ENCODE measurements around the gene TMEM231.
"Not testable (repeated sequence)": the region's sequence is repeated elsewhere in the genome, so short reads cannot be mapped to it uniquely, and the experiment has no call there.

The TMEM231 gene

DNA sequence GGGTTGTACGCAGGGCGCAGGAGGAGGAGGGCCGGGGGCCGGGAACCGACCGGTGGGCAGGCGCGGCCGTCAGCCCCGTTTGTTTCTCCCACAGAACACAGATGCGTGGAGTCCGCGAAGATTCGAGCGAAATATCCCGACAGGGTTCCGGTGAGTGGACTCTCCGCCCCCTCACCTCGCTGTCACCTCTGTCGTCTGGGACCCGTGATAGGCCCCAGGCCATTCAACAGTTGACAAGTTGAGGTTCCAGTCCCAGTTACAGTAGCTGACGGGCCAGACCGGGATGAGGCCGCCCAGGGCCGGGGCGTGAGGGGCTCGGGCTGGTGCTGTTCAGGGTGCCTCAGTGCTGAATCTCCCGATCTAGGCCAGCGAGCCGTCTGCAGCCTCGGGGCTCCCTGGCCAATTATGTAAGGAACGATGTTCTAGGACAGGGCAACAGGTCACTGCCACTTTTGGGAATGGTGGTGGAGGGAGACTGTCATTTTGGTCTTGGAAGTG, 10.8 kb upstream of the TMEM231 start:
- DNase-seq, result peak; percentile 26

DNA sequence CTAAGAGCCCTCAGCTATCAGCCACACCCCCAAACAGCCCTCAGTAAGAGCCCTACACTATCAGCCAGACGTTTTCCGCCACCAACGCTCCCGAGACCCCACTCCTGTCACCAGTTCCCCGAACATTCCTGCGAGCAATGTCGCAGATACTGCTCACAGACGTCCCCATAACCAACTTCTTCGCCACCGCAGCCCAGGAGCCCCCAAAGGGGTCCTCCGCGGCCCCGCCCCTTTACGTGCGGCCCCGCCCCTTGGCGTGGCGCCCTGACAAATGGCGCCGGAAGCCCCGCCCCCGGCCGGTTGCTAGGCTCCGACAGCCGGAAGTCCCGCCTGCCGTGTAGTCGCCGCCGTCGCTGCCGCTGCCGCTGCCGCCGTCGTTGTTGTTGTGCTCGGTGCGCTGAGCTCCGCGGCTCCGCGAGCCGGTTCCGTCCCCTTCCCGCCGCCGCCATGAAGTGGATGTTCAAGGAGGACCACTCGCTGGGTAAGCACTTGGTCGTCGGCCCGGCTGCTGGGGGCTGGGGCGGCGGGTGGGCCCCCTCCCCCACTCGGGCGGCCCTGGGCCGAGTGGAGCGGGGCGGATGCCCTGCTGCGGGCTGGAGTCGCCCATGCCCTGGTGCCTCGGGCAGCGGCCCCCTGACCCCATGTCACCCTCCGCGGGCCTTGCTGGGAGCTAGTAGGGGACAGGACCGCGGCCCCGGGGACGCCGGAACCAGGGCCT, 10.1 kb upstream of the TMEM231 start, which contains the start of gene GABARAPL2:
Gene GABARAPL2 (plus strand): TSS at position 340 of the 718 bp plus-strand sequence. CDS start 108 bp downstream, at position 448.
- peak; percentile 93 for DNase-seq

DNA sequence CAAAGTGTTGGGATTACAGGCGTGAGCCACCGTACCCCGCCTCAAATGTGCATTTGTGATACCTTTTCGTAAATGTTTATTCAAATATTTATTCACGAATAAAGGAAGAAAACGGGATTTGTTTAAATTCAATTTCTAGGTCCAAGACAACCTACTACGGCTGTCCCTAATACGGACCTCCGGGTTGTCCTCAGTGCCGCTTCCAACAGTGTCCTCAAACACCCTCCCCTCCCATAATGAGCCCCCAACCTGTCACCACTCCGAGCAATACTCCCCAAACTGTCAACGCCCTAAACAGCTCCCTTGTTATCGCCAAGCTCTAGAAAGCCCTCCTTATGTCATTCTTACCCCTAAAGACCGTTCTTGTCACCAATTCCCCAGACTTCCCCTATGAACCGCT, 9.6 kb upstream of the TMEM231 start:
- no peak for DNase-seq

DNA sequence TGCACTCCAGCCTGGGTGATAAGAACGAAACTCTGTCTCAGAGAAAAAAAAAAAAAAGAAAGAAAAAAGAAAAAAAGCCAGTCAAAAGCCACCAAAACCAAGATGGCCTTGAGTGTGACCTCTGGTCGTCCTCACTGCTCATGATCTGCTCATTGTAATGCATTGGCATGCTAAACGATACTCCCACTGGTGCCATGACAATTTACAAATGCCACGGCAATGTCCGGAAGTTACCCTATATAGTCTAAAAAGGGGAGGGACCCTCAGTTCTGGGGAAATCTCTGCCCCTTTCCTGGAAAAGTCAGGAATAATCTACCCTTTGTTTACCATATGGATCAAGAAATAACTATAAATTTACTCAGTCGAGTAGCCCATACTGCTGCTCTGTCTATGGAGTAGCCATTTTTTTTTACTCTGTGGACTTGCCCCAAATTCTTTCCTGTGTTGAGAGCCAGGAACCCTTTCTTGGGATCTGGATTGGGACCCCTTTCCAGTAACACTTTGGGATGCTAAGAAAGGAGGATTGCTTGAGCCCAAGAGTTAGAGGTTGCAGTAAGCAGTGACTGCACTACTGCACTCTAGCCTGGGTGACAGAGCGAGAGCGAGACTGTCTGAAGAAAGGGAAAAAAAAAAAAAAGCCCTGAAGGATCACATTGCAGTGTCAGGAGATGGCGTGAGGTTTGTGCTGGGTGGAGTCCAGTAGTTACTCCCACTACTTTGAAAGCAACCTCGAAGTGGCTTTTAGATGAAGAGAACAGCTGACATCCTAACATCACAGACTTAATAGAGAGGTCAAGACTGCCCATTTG, 3.7 kb upstream of the TMEM231 start:
- no peak for DNase-seq

DNA sequence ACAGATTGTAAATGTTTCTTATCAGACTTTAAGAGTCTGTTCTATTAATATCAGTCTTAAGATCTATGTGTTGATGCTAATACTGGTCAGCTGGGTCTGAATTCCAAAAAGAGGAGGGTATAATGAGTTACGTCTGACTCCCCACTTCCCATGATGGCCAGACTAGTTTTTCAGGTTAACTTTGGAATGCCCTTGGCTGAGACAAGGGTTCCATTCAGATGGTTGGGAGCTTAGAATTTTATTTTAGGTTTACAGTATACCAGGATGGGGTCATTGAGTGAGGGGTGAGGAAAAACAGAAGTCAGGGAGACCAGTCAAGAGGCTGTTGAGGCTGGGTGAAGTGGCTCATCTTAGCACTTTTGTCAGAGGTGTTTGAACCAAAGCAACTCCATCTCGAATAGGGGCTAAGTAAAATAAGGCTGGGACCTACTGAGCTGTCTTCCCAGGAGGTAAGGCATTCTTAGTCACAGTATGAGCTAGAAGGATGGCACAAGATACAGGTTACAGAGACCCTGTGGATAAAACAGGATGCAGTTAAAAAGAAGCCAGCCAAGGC, 2.9 kb upstream of the TMEM231 start:
- DNase-seq, result no peak

DNA sequence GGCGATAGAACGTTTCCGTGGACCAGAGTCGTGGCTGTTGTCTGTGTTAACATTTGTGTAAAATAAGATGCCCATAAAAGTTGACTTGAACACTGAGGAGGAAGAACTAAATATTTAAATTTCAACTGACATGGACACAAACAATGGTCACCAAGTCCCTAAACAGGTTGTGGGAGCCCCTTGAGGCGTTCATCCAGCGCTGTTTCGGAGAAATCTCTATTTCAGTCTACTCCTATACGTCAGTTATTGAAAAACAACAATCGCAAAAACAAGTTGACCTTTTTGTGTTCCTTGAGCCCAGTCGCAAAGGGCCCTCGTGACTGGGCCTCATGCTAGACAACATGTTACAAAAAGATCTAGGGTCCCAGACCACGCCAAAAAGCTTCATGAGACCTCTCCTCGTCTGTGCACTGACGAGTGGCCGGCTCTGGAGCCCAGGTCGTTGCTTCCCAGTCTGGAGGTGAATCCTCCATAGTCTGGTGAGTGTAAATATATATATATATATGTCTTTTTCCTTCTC, 439 bp upstream of the TMEM231 start:
- no peak for DNase-seq

DNA sequence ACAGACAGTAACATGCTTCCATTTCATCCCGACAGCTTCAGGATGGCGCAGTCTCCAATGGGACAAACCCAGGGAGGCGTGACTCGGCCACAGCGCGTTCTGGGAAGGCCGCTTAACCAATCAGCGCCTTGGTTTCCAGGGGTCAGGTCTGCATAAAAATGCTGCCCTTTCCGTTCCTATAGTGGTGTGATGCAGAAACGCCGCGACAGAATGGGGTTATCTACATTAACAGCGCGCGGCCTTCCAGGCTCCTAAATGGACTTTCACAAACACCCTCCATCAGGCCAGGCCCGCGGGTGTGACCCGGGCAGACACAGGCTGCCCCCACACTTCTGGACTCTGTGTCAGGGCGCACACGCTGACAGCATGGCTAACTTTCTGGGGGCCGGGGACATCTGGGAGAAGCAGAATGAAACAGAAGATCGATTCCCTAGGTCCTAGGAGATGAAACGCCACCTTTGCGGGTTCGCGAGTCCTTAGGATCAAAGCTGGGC, 792 bp downstream of the TMEM231 start:
- DNase-seq, result no peak

DNA sequence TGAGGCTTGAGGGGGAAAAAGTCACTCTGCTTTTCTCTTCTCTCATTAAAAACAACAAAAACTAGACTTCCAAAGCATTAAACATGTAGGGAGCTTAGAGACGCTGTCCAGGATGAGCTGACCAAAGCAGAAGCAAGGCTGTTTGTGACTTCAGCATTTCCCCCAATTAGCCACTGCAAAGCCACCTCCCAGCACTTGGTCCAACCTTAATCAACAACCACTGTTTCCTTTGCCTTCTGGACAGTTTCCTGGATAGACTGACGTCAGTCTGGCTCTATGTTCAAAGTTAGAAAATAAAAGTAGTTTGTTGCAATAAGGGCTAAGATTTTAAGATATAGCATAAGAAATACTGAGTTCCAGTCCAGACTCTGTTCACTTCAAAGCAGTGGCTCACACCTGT, 3.1 kb downstream of the TMEM231 start:
- no peak for DNase-seq

DNA sequence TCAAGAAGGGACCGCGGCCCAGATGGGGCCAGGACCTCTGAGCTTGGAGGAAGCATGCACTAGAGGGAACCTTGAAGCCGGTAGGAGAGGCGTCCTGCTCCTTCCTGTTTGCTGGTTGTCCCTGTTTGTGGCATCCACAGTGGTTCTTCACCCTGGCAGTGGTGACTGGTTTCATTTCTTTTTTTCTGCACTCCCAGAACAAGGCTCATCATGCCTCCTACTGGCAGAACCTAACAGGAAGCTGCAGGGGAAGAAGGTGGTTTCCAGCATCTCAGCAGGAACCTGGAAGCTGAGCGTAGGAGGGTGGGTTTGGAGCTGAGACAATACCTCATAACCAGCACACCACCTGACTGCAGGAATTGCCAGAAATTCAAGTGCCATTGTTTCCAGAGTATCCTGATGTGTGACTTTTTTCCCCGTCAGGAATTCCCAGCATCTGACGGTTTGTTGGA, 5.8 kb downstream of the TMEM231 start:
- DNase-seq, result peak; percentile 56

DNA sequence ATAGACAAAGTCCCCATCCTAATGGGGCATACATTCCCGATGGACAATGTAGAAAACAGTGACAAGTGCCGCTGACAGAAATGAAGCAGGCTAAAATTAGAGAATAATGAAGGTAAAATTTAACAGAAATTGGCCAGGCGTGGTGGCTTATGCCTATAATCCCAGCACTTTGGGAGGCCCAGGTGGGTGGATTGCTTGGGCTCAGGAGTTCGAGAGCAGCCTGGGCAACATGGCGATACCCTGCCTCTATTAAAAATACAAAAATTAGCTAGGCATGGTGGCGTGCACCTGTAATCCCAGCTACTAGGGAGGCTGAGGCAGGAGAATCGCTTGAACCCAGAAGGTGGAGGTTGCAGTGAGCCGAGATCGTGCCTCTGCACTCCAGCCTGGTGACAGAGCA, 7.6 kb downstream of the TMEM231 start:
- not testable (repeated sequence) for DNase-seq

DNA sequence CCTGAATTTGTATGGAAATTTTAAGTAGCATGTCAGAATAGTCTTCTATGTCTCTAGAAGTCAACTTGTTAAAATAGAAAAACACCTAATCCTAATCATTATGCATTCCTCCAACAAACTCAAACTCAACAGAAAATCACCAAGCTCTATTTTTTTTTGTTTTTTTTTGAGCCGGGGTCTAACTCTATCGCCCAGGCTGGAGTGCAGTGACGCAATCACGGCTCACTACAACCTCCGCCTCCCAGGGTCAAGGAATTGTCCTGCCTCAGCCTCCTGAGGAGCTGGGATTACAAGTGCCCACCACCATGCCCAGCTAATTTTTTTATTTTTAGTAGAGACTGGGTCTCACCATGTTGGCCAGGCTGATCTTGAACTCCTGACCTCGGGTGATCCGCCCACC, 9.8 kb downstream of the TMEM231 start:
- DNase-seq, result no peak

DNA sequence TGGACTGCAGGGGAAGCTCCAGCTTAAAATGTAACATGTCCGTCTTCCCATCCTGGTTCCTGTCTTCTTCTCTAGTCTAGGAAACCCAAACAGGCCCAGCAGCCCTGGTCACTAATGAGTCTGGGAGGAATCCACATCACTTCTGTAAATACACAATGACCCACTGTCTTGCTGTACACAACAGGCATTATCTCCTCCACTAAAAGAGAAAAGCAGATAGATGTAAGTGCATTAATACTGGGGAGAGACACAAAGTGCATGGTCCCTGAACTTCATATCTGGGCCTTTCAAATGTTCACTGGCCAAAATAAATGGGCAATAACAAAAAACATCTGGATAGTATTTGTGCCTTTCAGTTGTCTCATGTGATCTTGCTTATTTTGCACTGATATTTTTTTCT, 10.2 kb downstream of the TMEM231 start:
- not testable (repeated sequence) for DNase-seq

DNA sequence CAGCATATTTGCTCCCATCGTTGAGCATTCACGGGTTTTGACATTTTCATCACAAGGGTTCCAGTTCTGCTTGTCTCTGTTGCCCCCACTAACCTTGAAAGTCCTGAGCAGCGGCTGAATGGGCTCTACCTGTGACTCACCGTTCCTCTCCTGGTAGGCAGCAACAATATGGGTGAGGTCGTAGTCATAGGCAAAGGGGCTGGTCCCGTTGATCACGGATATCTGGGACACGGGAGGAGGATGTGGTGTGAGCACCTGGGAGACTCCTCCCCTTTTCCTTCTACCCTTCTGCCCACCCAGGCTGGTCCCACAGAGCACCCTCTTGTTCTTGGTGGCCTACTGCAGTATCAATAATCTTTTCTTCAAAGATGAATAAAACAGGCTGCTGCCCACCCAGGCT, 13.6 kb downstream of the TMEM231 start:
- DNase-seq, result not testable (repeated sequence)

DNA sequence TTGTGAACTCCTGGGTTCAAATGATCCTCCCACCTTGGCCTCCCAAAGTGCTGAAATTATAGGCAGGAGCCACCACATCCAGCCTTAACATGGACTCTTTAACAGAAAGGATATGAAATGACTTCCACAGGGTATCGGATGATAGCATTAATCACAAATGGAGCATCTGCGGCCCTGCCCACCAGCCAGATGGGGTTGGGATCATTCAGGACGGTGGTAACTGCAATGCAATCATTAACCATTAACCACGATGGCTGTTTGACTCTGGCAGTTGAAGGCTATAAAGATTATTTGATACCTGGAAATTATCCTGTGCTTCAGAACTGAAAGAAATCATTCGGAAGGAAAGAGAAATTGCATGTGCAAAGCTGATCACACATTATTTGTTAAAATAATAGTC, 14.8 kb downstream of the TMEM231 start:
- DNase-seq, result no peak

DNA sequence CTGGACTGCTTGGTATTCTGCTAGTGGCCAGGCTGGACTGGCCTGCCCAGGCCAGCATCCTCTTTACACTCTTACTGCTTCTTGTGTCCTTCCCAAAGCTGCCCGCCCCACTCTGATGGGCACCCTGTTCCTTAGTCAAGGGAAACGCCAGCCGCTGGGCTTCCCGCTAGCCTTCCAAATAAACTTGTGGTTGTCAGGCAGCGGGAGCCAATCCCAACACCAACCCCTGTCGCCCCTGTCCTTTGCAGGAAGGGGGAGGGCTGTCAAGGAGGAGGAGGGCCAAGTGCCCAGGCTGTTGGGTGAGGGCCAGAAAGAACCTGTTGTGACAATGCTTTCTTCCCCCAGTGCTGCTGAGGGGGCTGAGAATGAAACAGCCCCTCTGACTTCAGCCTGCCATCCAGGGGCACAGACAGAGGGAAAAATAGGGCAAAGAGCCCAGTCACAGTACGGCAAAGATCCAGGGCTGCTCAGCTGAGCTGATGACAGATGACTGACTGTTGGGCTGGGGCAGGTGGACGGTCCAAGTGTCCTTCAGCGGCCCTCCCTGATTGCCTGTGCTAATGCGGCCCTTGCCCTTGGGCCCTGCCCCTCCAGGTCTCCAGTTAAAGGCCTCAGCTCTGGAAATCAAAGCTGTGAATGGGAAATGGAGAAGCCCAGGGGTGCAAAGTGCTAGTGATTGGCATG, 17.0 kb downstream of the TMEM231 start:
- DNase-seq, result not testable (repeated sequence)

DNA sequence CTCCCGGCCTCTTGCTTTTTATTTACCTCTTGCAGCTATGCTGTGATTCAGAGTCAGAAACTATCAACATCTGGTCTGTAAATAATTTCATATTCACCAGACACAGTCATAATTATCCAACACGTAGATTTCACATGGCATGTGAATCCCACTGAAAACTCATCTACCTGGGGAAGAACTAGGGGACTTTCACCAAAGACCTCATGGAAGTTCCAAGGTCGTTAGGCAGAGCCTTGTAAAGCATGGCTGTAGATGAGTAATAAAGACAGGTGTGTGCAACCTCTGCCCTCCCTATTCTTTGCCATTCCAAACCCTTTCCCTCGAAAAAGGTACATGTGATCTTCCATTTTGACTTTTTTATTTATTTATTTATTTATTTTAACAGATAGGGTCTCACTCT, 18.3 kb downstream of the TMEM231 start:
- DNase-seq, result no peak

DNA sequence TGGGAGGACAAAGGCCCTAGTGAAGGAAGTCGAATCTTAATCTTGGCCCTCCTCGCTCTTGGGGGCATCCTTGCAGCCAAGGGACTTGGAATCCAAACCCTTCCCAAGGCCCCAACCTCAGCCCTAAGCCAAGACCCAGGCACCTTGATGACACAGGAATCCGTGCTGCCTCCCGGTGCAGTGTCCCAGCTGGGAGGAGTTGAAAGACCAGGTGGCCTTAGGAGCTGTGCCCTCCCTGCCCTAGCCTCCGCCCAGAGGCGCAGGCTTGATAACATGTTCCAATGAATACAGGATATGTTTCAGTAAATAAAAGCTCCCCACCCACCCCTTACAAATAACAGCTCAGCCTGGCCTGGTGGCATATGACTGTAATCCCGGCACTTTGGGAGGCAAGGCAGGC, 20.2 kb downstream of the TMEM231 start, which contains the start of gene CHST5:
Gene CHST5 (minus strand): TSS at position 208 of the 400 bp plus-strand sequence. CDS start 5,724 bp downstream, outside the sequence.
- no peak for DNase-seq

DNA sequence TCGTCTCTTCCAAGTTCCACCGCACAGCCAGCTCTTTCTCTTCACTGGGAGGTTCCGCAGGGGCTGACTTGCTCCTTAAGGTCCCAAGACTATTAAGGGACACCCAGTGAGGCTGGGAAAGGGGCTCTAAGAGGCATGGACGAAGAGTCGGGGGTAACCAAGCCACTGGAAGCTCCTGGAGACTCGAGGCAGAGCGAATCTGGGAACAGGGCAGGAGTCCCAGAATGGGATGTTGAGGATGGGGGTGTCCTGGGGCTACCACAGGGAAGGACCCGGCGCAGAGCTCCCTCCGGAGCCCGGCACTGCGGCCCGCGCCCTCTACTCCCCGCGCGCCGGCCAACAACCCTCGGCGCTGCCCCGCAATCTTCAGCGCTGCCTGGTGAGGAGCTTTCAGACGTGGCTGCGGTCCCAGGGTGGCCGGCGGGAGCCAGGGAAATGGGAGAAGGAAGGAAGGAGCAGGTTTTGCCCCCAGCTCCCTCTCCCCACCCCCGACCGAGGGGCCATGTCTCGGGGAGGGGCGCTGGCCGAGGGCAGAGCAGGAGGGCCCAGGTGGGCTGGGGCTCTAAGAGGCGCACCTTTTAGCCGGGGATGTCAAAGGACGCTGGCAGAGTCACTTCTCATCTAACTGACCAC, 20.7 kb downstream of the TMEM231 start:
- no peak for DNase-seq

DNA sequence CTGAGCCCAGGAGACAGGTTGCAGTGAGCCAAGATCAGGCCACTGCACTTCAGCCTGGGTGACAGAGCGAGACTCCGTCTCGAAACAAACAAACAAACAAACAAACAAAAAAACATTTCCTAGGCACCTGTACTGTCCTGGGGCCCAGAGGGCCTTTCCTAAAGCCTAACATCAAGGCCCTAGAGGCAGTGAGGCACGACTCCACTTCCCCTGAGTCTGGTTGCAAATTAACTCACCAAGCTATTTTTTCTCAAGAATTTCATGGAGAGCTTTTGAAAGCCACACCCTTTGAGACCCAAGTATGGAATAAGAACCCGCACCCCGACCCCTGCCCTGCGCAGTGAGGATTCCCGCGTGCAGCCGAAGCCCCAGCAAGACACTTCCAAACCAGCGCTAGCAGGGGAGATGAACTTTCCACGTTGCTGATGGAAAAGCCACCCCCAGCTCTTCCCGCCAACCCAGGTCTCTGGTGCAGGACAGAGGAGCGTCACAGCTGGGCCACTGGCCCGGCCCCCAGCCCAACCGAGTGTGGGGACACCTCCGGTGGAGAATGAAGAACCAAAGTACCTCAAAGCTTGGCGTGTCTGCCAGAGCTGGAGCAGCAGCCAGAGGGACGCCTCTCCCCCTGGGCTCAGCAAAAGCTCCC, 21.4 kb downstream of the TMEM231 start:
- DNase-seq, result no peak

DNA sequence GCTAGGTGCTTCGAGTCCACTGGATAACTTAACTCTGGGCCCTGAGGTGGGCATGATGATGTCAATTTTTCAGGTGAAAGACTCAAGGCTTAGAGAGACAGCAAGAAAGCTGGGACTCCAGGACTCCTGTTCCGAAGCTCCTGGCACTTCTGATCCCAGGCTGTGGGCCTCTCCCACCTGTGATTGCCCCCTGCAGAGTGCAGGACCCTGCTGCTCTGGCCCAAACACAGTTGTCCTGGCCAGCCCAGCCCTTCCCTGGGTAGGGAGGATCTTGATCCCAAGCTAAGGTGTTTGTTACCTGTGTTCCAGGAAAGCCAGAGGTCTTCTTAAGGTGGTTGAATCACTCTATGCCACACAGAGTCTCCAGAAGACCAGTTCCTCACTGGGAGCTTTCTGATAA, 23.3 kb downstream of the TMEM231 start:
- DNase-seq, result no peak

DNA sequence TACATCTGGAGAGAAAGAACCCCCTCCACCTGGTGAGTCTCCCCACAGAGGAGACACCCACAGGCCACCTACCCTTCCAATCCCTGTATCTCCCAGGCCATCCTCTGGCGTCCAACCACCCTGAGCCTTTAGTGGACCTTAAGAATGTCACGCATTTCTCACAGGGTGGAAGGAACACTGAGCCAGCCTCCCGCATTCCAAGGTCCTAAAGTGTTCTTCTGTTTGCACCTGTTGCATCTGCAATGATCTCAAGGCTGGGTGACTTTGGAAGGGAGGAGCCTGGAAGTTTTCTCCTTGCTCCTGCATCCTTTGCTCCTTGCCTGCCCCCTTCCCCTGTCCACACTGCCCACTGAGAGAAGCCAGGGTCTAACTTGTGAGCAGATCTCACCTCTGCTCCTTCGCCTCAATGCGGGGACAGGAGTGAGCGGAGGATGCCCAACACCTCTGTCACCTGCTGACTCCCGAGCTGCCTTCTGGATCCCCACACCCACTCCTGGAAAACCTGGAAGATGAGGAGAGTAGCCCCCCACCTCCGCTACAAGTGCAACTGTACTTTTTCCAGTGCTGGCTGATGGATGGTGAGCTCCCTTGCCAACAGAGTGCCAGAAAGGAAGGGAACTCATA, 23.8 kb downstream of the TMEM231 start:
- no peak for DNase-seq
